ENCODE measurements around the gene VCL. TPM values are rescaled to one million over a fixed set of nuclear protein-coding genes. Genes with fewer than 3 reads are reported as not detected.

VCL gene
- total RNA-seq, 1 experiment from 2014 or later, result 291 TPM

DNA sequence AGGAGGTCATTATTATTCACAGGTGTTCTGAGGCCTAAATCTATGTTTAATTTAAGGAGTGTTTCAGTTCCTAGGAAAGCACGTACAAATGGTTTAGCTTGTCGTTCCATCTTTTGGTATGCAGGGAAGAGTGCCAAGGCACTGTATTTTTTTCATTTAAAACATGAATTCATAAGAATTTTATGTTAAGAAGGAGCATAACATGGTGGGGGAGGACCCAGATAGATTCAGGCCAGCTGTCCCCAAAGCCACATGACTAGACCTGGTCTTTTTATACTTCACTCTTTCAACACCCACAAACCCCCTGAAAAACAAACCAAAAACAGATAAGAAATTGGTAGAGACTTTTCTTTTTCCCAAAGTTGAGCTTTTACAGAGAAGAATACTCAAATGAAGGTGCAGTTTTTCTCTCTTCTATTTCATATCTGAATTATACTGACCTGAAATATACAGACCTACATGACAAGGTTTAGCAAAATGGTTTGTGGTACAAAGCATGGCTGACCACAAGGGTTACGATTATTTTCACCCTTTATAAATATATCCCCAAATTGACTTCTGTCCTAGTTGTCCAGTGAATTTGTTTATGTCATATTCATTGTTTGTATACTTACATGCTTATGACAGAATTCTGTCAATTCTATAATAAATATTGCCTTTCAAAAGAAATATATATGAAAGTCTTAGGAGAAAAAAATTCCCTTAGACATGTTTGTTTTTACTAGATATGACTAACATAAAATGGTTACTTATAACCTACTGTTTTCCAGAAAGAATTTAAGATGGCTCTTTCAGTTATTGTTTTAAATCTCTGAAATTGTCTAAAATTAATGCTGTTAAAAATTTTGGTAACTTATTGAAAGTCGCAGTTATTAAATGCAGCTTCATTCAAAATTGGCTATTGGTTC is 81.4 kb downstream of the VCL start:
- Histone ChIP-seq H2BK12ac (ENCODE audit: insufficient read length, low read depth, low read length) (no peak overlapping the region), H4K91ac (ENCODE audit: insufficient read length, low read depth, low read length) (no peak overlapping the region), H3K4me2 (ENCODE audit: insufficient read depth, insufficient read length, low read length) (peak overlapping the region; percentile 12), H3K4me1 (ENCODE audit: insufficient read depth, low read length) (peaks cover 9% of the 10 kb centered on the region), H2AK5ac (ENCODE audit: insufficient read length, low read length) (no peak overlapping the region), H3K23ac (ENCODE audit: insufficient read length, low read depth, low read length) (no peak overlapping the region), H3T11ph (ENCODE audit: low read length) (no peak overlapping the region), H3K9ac (ENCODE audit: extremely low read depth, insufficient read length, low read length) (no peak overlapping the region), H2BK120ac (ENCODE audit: low read depth, low read length, poor library complexity, severe bottlenecking) (no peak overlapping the region), H3K4ac (ENCODE audit: low read depth, low read length) (no peak overlapping the region), H4K8ac (replicated peaks; ENCODE audit: insufficient read length, low read depth, low read length) (no peak overlapping the region), H2BK15ac (ENCODE audit: low read depth, low read length) (no peak overlapping the region), H3K79me1 (ENCODE audit: insufficient read depth, low read depth, low read length, poor library complexity, severe bottlenecking) (no peaks in the 10 kb centered on the region), H3K27me3 (ENCODE audit: insufficient read depth, low read length) (no peaks in the 10 kb centered on the region), H2AFZ (ENCODE audit: low read length) (no peak overlapping the region), H4K20me1 (ENCODE audit: control insufficient read depth, insufficient read depth, insufficient read length) (no peaks in the 10 kb centered on the region), H3K79me2 (ENCODE audit: insufficient read depth, low read length) (no peaks in the 10 kb centered on the region; the same call in 1 of the 2 replicates), H4K5ac (ENCODE audit: insufficient read length, low read depth, low read length) (no peak overlapping the region), H3K14ac (ENCODE audit: insufficient read depth, low read length) (no peak overlapping the region), H3K27ac (ENCODE audit: insufficient read length, low read depth, low read length) (peak overlapping the region; percentile 17), H2BK20ac (ENCODE audit: low read depth, low read length, poor library complexity, severe bottlenecking) (no peak overlapping the region), H3K18ac (ENCODE audit: insufficient read length, low read depth, low read length) (no peak overlapping the region), H3K9me3 (ENCODE audit: control insufficient read depth, low read depth, low read length) (no peaks in the 10 kb centered on the region), H2BK5ac (ENCODE audit: insufficient read length, low read length) (no peak overlapping the region), H3K23me2 (ENCODE audit: insufficient read length, low read depth, low read length, poor library complexity, severe bottlenecking) (no peaks in the 10 kb centered on the region), H3K56ac (ENCODE audit: insufficient read length, low read depth, low read length) (no peak overlapping the region)
- H3K9me3 Mint-ChIP-seq, result no peaks in the 10 kb centered on the region
- H3K4me1 Mint-ChIP-seq, result peaks cover 49 to 51% of the 10 kb centered on the region in 2 experiments
- no peak for DNase-seq
- peak overlapping the region in 1 of 2 experiments; percentile 53; a peak in 3 of 5 replicates for H3K4me3 Mint-ChIP-seq
- no CpG with 5 or more reads among the region's 4 CpGs for WGBS (ENCODE audit: extremely low coverage, insufficient read length, low lambda C conversion rate)
- peaks cover 24 to 60% (median 38%) of the 10 kb centered on the region in 3 experiments; a peak in 6 of 7 replicates for H3K36me3 Mint-ChIP-seq (ENCODE audit: insufficient read depth in 1 of 3, low read depth in 3 of 3)
- TF ChIP-seq, protein P1, sequence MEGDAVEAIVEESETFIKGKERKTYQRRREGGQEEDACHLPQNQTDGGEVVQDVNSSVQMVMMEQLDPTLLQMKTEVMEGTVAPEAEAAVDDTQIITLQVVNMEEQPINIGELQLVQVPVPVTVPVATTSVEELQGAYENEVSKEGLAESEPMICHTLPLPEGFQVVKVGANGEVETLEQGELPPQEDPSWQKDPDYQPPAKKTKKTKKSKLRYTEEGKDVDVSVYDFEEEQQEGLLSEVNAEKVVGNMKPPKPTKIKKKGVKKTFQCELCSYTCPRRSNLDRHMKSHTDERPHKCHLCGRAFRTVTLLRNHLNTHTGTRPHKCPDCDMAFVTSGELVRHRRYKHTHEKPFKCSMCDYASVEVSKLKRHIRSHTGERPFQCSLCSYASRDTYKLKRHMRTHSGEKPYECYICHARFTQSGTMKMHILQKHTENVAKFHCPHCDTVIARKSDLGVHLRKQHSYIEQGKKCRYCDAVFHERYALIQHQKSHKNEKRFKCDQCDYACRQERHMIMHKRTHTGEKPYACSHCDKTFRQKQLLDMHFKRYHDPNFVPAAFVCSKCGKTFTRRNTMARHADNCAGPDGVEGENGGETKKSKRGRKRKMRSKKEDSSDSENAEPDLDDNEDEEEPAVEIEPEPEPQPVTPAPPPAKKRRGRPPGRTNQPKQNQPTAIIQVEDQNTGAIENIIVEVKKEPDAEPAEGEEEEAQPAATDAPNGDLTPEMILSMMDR (conservative IDR thresholded peaks at IDR 0.05), result no peak
- no peaks in the 10 kb centered on the region for H3K27me3 Mint-ChIP-seq (ENCODE audit: low read depth)
- H3K27ac Mint-ChIP-seq, result peak overlapping the region; percentile 74 to 90 (median 88); a peak in 6 of 7 replicates

Measured in H9 (cell line).